Glomerular visceral epithelial cell (primary cell): ENCODE measurements around the gene NOS1.

Experiments
- DNase-seq: peaks from one replicate; pipeline ENCODE4 v3.0.0-alpha.2; 2016; ENCODE audit errors: extremely low spot score

The NOS1 gene

DNA sequence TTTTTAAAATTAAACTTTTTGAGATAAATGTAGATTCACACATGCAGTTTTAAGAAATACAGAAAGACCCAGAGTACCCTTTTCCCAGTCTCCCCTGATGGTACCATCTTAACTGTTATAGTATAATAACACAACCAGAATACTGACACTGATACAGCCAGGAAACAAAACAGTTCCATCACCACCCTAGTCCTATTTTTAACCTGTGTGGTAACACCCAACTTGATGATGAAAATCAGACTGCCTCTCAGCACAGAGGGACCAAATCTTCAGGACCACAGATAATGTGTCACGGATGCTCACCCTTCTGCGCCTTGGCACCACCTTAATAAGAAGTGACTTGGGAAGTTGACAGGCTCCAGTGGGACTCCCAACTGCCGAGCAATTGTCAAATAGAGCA, 189.3 kb downstream of the NOS1 start:
- no peak for DNase-seq

DNA sequence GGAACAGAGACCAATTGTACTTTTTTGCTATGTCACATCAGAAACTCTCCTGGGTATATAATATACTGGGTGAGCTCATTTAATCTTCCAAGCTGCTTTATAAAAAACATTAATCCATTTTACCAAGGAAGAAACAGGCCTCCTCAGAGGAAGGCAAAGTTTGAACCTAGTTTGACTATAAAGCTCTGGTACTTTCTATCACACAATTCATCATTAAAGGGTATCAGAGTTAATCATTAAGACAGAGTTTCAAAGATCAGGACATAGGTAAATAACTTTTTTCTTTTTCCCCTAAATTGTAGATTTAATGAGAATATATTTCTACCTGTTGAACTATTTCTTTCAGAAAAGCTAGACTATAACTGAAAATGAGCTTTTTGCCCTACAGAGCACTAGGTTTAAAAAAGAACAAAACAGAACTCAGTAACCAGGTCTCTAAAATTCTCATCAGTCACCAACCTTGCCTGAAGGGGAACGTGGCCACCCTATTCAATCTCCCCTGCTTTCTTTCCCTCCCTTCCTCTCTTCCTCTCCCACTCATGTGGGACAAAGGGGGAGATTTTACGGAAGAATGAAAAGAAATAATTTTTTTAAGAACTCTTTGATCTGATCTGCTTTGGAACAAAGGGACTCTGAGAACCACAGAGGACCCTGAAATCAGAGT, 189.8 kb downstream of the NOS1 start:
- DNase-seq, result no peak

DNA sequence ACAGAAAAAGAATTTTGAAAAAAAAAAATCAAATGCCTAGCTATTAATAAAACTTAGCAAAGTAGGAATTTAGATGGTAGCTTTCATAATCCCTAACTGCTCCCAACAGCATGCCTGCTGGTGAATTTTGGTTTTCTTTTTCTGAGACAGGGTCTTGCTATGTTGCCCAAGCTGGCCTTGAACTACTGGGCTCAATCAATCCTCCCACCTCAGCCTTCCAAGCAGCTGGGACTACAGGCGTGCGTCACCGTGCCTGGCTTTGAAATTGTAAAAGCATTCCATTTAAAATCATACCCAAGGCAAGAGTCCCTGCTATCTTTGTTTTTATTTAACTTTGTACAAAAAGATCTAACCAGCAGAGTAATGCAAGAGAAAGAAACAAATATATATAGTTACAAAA, 191.9 kb downstream of the NOS1 start:
- DNase-seq, result no peak

DNA sequence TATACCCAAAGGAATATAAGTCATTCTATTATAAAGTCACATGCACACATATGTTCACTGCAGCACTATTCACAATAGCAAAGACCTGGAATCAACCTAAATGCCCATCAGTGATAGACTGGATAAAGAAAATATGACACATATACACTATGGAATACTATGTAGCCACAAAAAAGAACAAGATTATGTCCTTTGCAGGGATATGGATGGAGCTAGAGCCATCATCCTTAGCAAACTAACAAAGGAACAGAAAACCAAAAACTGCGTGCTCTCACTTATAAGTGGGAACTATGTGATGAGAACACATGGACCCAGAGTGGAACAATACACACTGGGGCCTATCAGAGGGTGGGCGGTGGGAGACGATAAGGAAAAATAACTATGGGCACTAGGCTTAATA, 192.4 kb downstream of the NOS1 start:
- no peak for DNase-seq

DNA sequence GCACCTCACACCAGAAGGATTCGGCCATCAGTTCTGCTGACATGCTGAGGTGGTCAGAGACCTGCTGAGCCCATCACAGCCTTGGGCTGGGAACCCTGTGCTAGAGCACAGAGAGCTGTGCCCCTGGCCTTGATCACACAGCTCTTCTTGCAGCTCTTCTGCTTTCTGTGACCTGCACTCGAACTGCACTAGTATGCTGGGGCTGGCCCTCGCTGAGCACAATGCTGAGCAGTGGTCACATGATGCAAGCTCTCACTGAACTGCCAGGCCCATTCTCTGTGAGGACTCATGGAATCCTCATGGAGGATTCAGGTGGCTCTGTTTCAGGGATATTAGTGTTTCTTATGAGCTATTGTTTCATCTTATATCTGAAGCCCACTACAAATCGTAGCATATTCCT, 193.7 kb downstream of the NOS1 start:
- DNase-seq, result no peak

DNA sequence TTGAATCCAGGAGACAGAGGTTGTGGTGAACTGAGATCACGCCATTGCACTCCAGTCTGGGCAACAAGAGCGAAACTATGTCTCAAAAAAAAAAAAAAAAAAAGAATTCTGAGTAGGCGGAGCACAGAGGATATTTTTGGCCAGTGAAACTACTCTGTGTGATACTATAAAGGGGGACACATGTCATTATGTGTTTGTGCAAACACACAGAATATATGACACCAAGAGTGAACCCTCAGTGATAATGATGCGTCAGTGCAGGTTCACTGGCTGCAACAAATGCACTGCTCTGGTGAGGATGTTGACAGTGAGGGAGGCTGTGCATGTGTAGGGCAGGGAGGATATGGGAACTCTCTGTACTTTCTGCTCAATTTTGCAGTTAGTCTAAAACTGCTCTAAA, 195.3 kb downstream of the NOS1 start:
- no peak for DNase-seq

DNA sequence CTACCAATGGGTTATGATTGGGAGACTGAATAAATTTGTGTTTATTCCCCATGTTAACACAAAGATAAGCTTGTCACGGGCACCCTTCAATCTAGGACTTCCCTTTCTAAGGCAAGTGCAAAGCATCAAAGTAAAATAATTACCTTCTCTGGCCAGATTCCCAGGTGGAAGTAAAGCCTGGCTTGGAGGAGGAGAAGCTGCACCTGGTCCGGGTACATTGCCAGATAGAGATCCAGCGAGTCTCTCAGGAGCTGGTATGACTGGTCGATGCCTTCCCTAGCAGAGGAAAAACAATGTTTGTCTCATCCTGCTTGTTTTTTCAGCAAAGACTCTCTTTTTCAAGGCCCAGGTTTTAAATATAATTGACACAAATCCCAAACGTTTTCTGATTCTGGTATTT, 196.1 kb downstream of the NOS1 start:
- no peak for DNase-seq

DNA sequence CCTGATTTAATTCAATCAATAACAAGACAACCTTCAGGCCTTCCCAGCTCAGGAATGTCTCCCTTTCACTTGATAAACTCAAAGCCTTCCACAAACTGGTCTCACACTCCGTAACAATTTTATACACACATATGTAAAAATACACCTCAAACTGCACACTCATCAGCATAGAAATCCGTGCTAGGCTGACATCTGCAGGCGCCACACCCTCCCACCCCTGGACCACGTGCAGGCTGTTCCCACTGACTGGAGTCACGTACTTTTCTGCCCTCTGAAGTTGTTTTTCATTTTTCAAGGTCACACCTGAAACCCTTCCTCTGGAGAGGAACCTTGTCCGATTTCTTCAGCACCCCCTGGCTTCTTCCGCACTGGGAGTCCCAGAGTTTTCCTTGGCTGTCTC, 198.8 kb downstream of the NOS1 start:
- no peak for DNase-seq

DNA sequence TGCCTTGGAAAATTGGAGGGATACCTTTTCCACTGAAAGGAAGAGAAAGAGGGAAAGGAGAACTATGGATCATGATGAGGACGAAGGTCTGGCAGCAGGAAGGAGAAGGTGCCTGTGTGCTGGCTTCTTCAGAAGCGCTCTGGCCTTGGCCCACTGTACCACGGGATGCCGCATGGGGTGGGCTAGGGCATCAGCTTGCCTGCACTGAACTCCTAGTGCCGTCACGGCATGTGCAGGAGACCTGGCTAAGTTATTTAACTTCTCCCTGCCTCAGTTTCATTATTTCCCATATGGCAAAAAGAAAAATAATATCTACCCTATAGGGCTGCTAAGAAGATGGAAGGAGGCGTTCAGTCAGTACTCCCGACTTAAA, 199.3 kb downstream of the NOS1 start:
- DNase-seq, result no peak

DNA sequence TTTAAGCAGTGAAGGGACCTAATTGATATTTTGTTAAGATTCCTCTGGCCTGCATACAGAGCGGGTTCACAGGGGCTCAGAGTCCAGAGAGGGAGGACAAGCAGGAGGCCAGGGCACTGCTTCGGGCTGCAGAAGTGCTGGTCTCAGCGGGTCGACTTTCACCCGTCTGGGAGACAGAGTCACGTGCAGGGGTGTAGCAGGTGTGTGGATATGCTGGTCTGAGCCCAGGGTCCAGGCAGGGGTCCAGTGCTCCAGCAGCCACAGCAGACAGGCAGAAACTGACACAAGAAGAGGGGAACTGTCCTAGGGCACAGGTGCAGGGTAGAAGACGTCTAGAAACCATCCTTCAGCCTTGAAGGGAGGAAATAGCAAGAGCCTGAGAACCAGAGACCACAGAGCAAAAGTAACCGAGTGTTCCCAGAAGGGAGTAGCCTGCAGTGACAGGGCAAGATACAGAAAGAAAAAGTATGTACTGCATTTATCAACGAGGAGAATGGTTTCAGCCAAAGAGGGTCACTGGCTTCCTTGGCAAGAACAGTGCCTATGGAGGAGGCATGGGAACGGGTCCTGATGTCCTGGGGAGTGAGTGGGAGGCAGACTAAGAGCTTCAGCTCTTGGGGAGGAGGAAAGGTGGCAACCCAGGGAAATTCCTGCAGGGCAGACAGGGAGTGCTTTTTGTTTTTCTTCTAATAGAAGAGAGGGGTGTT, 199.8 kb downstream of the NOS1 start:
- no peak for DNase-seq

DNA sequence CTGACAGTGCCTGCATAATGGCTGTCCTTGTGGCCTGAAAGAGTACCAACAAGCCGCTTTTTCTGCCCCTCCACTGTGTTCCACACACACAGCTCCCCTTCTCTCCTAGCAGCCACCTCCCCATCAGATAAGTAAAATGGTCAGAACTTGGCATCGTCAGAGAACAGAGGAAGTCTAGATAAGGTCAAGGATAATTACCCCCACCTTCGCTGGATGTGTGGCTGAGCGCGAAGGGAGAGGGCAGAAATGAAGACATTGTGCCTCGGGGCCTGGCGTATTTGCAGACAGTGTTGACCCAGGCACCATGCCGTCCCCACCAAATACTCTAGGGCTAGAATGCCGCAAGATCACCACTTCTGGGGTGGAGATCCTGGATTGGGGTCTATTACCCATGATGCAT, 201.8 kb downstream of the NOS1 start:
- DNase-seq, result no peak

DNA sequence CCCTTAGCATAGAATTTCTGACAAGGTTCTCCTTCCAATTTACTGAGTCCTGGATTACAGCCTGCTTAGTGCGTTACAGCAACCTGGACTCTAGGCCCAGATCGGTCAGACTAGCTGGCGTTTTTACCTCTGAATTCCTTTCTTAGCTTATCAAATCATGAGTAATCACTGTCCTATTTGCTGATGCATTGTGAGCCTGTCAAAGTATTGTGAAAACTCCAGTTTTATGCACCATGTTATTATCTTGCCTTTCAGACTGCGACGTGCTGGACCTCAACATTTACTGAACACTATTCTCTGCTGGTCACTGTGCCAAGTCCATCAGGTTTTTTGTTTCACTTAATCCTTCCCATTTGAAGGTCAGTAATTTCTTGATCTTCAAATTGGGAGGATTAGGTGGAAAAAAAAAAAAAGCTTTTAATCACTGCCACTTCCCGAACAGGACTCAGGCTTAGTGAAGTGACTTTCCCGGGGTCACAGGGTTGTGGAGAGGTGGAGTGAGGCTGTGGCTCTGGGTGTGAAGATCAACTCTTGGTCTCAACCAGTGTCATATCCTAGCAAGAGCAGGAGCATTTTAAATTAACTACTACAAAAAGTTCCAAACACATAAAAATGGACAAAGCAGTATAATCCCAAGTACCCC, 202.4 kb downstream of the NOS1 start:
- DNase-seq, result no peak
